ENCODE measurements around the gene TNF. TPM values are rescaled to one million over a fixed set of nuclear protein-coding genes. Genes with fewer than 3 reads are reported as not detected.

Gene TNF
- polyA plus RNA-seq, 1 of the 3 experiments (the other 2 are of a cell fraction): not detected

GRCh38 chr6:31619805-31620585 is 44.6 kb downstream of the TNF start (continued):
- TF ChIP-seq NRF1 (IDR thresholded peaks at IDR 0.05; ENCODE audit: low read depth, low read length) (peak; percentile 47; the same call in 1 of the 2 replicates), MXI1 (IDR thresholded peaks at IDR 0.05; ENCODE audit: low read depth, low read length) (no peak), RAD21 (IDR thresholded peaks at IDR 0.05; ENCODE audit: low read length) (no peak), MAX (IDR thresholded peaks at IDR 0.05; ENCODE audit: low read depth) (peak; percentile 96), IRF3 (IDR thresholded peaks at IDR 0.05; ENCODE audit: low read depth, low read length) (no peak), EP300 (IDR thresholded peaks at IDR 0.05; ENCODE audit: borderline replicate concordance in 1 of 2, low read depth in 1 of 2, low read length in 1 of 2) (no peak; a peak in 1 of 4 replicates), SMC3 (IDR thresholded peaks at IDR 0.05; ENCODE audit: low read depth, low read length) (no peak), TAF1 (IDR thresholded peaks at IDR 0.05; ENCODE audit: borderline replicate concordance, low read depth, low read length) (peak; percentile 43; the same call in 1 of the 2 replicates), POLR2AphosphoS5 (IDR thresholded peaks at IDR 0.05; ENCODE audit: low read depth, low read length) (peak; percentile 79), TCF12 (IDR thresholded peaks at IDR 0.05) (no peak), PBX3 (IDR thresholded peaks at IDR 0.05) (peak; percentile 25; the same call in 1 of the 2 replicates), EZH2phosphoT487 (IDR thresholded peaks at IDR 0.05; ENCODE audit: borderline replicate concordance, low read depth) (no peak), NFIC (IDR thresholded peaks at IDR 0.05; ENCODE audit: borderline replicate concordance) (no peak), RCOR1 (IDR thresholded peaks at IDR 0.05; ENCODE audit: low read length) (no peak), ELF1 (IDR thresholded peaks at IDR 0.05) (peak; percentile 22), RXRA (IDR thresholded peaks at IDR 0.05; ENCODE audit: borderline replicate concordance, low read depth) (no peak), MEF2A (IDR thresholded peaks at IDR 0.05; ENCODE audit: borderline replicate concordance, low read depth) (no peak), JUND (IDR thresholded peaks at IDR 0.05) (no peak; the same call in 1 of the 2 replicates), REST (IDR thresholded peaks at IDR 0.05; ENCODE audit: low read depth, low read length) (no peak), FOXM1 (IDR thresholded peaks at IDR 0.05; ENCODE audit: low read depth) (no peak), USF2 (IDR thresholded peaks at IDR 0.05; ENCODE audit: borderline replicate concordance, low read depth, low read length) (no peak)
